Measurements from ENCODE around the gene RAB3IL1. TPM values are rescaled to one million over a fixed set of nuclear protein-coding genes. Genes with fewer than 3 reads are reported as not detected.

RAB3IL1 gene
- total and polyA plus RNA-seq, 9 of the 15 experiments (the other 6 are each of a cell fraction or from before 2014, with no cell fraction given), result 0.15 to 42.6 (median 15.5) TPM

GRCh38 chr11:61869708-61870451, 47.5 kb downstream of the RAB3IL1 start (continued):
- TF ChIP-seq ZBTB11 (CRISPR knock-in tag; IDR thresholded peaks at IDR 0.05) (peak in 1 of 3 experiments; percentile 78; a peak in 2 of 6 replicates), HDAC6 (IDR thresholded peaks at IDR 0.05; ENCODE audit: low read depth, low read length) (no peak), CREB1 (IDR thresholded peaks at IDR 0.05) (peak; percentile 54; the same call in 1 of the 2 replicates), CREB1 (CRISPR knock-in tag; IDR thresholded peaks at IDR 0.05) (peak; percentile 54; the same call in 1 of the 2 replicates), RAD21 (CRISPR knock-in tag; conservative IDR thresholded peaks at IDR 0.05 in 1 of 2, IDR thresholded peaks at IDR 0.05 in 1 of 2) (peak in 1 of 2 experiments; percentile 34; a peak in 2 of 4 replicates), STAT6 (CRISPR knock-in tag; IDR thresholded peaks at IDR 0.05) (no peak), HLTF (IDR thresholded peaks at IDR 0.05) (no peak; the same call in 1 of the 2 replicates), NBN (IDR thresholded peaks at IDR 0.05; ENCODE audit: low read depth) (no peak), ZNF324 (CRISPR knock-in tag; IDR thresholded peaks at IDR 0.05) (0 out of 2 replicates have a peak, but pooled peaks have one; percentile 15), LARP7 (IDR thresholded peaks at IDR 0.05) (no peak), GTF3C2 (IDR thresholded peaks at IDR 0.05; ENCODE audit: borderline replicate concordance, extremely low read depth, insufficient read length) (no peak), PTTG1 (tag; IDR thresholded peaks at IDR 0.05; ENCODE audit: low read depth) (no peak), DACH1 (IDR thresholded peaks at IDR 0.05; ENCODE audit: partially characterized antibody) (no peak), MLLT1 (IDR thresholded peaks at IDR 0.05) (peak in 1 of 2 experiments; percentile 40; a peak in 1 of 4 replicates)

Measured in K562 (cell line).